Keratinocyte (primary cell): ENCODE results near the gene BRD1.

ENCODE experiments used
- EZH2 ChIP-seq: IDR thresholded peaks from one replicate; pipeline ENCODE4 v1.6.1; 2012; ENCODE audit warnings: inconsistent platforms, mild to moderate bottlenecking, low read length, moderate library complexity
- TF ChIP-seq, protein P1 (sequence below), 3 experiments: IDR thresholded peaks in 1 of 3; conservative IDR thresholded peaks in 1 of 3; optimal IDR thresholded peaks in 1 of 3; 2 replicates in 2 of 3; 3 replicates in 1 of 3; pipeline versions ENCODE3 to v1.5.1; 2011; ENCODE audit warnings: low read length in 3 of 3, mild to moderate bottlenecking in 3 of 3, moderate library complexity in 2 of 3, control low read depth in 1 of 3, inconsistent platforms in 1 of 3; ENCODE audit not compliant: insufficient read depth in 2 of 3; ENCODE audit errors: extremely low read depth in 1 of 3

DNA sequence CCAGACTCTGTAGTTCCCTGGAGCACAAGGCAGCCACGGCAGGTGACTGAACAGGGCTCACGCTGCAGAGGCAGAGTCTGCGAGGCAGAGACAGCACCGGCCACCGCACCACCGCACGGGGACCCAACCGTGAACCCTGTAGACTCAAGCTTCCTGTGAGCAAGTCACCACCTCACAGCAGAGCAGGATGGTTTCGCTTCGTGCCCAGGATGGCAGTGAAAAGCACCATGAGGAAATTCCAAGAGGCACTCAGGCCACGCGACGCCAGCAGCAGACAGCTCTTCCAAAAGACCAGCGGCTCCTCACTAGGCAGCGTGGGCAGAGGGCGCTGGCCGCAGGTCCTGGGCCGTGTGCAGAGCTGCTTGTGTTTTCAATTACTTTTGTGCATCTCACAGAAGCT is 24.5 kb downstream of the BRD1 start:
- TF ChIP-seq, protein P1, sequence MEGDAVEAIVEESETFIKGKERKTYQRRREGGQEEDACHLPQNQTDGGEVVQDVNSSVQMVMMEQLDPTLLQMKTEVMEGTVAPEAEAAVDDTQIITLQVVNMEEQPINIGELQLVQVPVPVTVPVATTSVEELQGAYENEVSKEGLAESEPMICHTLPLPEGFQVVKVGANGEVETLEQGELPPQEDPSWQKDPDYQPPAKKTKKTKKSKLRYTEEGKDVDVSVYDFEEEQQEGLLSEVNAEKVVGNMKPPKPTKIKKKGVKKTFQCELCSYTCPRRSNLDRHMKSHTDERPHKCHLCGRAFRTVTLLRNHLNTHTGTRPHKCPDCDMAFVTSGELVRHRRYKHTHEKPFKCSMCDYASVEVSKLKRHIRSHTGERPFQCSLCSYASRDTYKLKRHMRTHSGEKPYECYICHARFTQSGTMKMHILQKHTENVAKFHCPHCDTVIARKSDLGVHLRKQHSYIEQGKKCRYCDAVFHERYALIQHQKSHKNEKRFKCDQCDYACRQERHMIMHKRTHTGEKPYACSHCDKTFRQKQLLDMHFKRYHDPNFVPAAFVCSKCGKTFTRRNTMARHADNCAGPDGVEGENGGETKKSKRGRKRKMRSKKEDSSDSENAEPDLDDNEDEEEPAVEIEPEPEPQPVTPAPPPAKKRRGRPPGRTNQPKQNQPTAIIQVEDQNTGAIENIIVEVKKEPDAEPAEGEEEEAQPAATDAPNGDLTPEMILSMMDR (optimal IDR thresholded peaks at IDR 0.05 in 1 of 3, IDR thresholded peaks at IDR 0.05 in 1 of 3, conservative IDR thresholded peaks at IDR 0.05 in 1 of 3; ENCODE audit: extremely low read depth in 1 of 3, insufficient read depth in 2 of 3, low read length in 3 of 3): no peak
- TF ChIP-seq EZH2: no peak
